K562 (cell line): ENCODE results near the gene MPDU1. TPM values are rescaled to one million over a fixed set of nuclear protein-coding genes. Genes with fewer than 3 reads are reported as not detected.
A peak's percentile ranks its signal among the peaks of the same experiment; 100 is the strongest.

Experiments
- AFF4 ChIP-seq: sonication (generic); formaldehyde crosslinking; IDR thresholded peaks from 2 replicates; pipeline ENCODE4 v1.8.0; 2023; ENCODE audit warnings: mild to moderate bottlenecking, missing genetic modification reagents
- CBX1 ChIP-seq: sonication (generic); IDR thresholded peaks from 2 replicates; pipeline ENCODE4 v1.6.1; 2016; ENCODE audit warnings: antibody characterized with exemption, low read depth, mild to moderate bottlenecking
- CBX3 ChIP-seq, 2 experiments: IDR thresholded peaks; 1 replicate in 1 of 2; 2 replicates in 1 of 2; pipeline ENCODE4 v1.6.1; 2012; ENCODE audit warnings: inconsistent platforms in 2 of 2, low read length in 2 of 2, borderline replicate concordance in 1 of 2, control low read depth in 1 of 2
- ELF1 ChIP-seq: fragments of 200-800 bp; sonication (Bioruptor generic); IDR thresholded peaks from 2 replicates; pipeline ENCODE4 v1.6.1; 2016; ENCODE audit warnings: missing genetic modification characterization, missing compliant biosample characterization
- ETV6 ChIP-seq, 3 experiments: fragments of 150-350 bp in 1 of 3; sonication (generic) in 1 of 3; formaldehyde crosslinking in 1 of 3; IDR thresholded peaks; 2 replicates each; pipeline versions ENCODE4 v1.6.1 to v1.8.0; 2014 to 2022; ENCODE audit warnings: borderline replicate concordance in 2 of 3, low read depth in 2 of 3, antibody characterized with exemption in 1 of 3, low read length in 1 of 3, mild to moderate bottlenecking in 1 of 3, missing genetic modification reagents in 1 of 3
- HDAC8 ChIP-seq: fragments of 450-650 bp; IDR thresholded peaks from 2 replicates; pipeline ENCODE4 v1.6.1; 2016; ENCODE audit warnings: mild to moderate bottlenecking, missing genetic modification characterization, moderate library complexity, missing compliant biosample characterization
- ILF3 ChIP-seq: fragments of 450-650 bp; IDR thresholded peaks from 2 replicates; pipeline ENCODE4 v1.6.1; 2018; ENCODE audit warnings: antibody characterized with exemption, mild to moderate bottlenecking, moderate library complexity, borderline replicate concordance
- MITF ChIP-seq: IDR thresholded peaks from 2 replicates; pipeline ENCODE4 v1.6.1; 2014; ENCODE audit warnings: antibody characterized with exemption
- ZNF197 ChIP-seq: fragments of 200-800 bp; sonication (Bioruptor generic); IDR thresholded peaks from 2 replicates; pipeline ENCODE4 v1.6.1; 2016; ENCODE audit warnings: low read depth, missing genetic modification characterization, missing compliant biosample characterization
- polyA plus RNA-seq, 8 experiments: library from polyadenylated mRNA; depleted of rRNA in 4 of 8; stranded (reverse) in 5 of 8; unstranded in 3 of 8; fragments of >200 nt; fragmentation: Nextera tagmentation in 2 of 8; fragmentation: Illumina TruSeq in 1 of 8; extraction: Ambion mirVana in 2 of 8; extraction: Trizol in 1 of 8; gene quantifications; 2 replicates each; pipeline versions ENCODE4 v1.2.1 to v1.2.3, GENCODE V29; 2011 to 2014; ENCODE audit warnings: inconsistent platforms in 1 of 8, missing spikeins in 1 of 8
- total RNA-seq, 7 experiments: library from RNA; depleted of rRNA in 6 of 7; stranded (reverse); fragments of >200 nt in 6 of 7; fragmentation: Illumina TruSeq in 2 of 7; extraction: Trizol in 2 of 7; gene quantifications; 2 replicates each; pipeline versions ENCODE4 v1.2.1 to v1.2.3, GENCODE V29; 2011 to 2021; ENCODE audit warnings: low replicate concordance in 1 of 7
- TF ChIP-seq, protein P1 (sequence below), 2 experiments: fragments of 450-650 bp in 1 of 2; sonication (generic) in 1 of 2; formaldehyde crosslinking in 1 of 2; IDR thresholded peaks in 1 of 2; conservative IDR thresholded peaks in 1 of 2; 2 replicates each; pipeline versions ENCODE4 v1.6.1 to v1.8.1; 2016 to 2023; ENCODE audit warnings: mild to moderate bottlenecking in 2 of 2, moderate library complexity in 2 of 2, inconsistent platforms in 1 of 2, missing genetic modification reagents in 1 of 2

The MPDU1 gene
- total and polyA plus RNA-seq, 9 of the 15 experiments (the other 6 are each of a cell fraction or from before 2014, with no cell fraction given): 4.9 to 179 (median 77.1) TPM

- TF ChIP-seq AFF4 (CRISPR knock-in tag): peak; percentile 74; the same call in 1 of the 2 replicates
- TF ChIP-seq MITF: peak; percentile 52; the same call in 1 of the 2 replicates
- TF ChIP-seq HDAC8 (tag): no peak
- no peak for TF ChIP-seq ETV6 (IDR thresholded peaks at IDR 0.05; ENCODE audit: borderline replicate concordance in 1 of 2, low read depth in 2 of 2, low read length in 1 of 2)
- TF ChIP-seq ETV6 (CRISPR knock-in tag; IDR thresholded peaks at IDR 0.05; ENCODE audit: borderline replicate concordance): 0 out of 2 replicates have a peak, but pooled peaks have one; percentile 42
- 0 out of 2 replicates have a peak, but pooled peaks have one; percentile 49 for TF ChIP-seq ZNF197 (CRISPR knock-in tag)
- TF ChIP-seq ELF1 (tag): peak; percentile 41; the same call in 1 of the 2 replicates
- TF ChIP-seq CBX1: peak; percentile 83
- peak; percentile 86; the same call in 1 of the 2 replicates for TF ChIP-seq ILF3
- TF ChIP-seq, protein P1, sequence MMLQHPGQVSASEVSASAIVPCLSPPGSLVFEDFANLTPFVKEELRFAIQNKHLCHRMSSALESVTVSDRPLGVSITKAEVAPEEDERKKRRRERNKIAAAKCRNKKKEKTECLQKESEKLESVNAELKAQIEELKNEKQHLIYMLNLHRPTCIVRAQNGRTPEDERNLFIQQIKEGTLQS (IDR thresholded peaks at IDR 0.05): peak; percentile 58; the same call in 1 of the 2 replicates
- TF ChIP-seq, protein P1 (CRISPR knock-in tag; conservative IDR thresholded peaks at IDR 0.05): peak; percentile 50; the same call in 1 of the 2 replicates
- TF ChIP-seq CBX3 (IDR thresholded peaks at IDR 0.05; ENCODE audit: borderline replicate concordance in 1 of 2, low read length in 2 of 2): peak in 1 of 2 experiments; percentile 11; a peak in 1 of 3 replicates
Observed at GRCh38 chr17:7579001-7579833, 4.4 kb upstream of the MPDU1 start, which contains the start of gene CD68 (continued).
